Measurements from ENCODE around the gene IL27RA. TPM values are rescaled to one million over a fixed set of nuclear protein-coding genes. Genes with fewer than 3 reads are reported as not detected.
"Not testable (repeated sequence)": the region's sequence is repeated elsewhere in the genome, so short reads cannot be mapped to it uniquely, and the experiment has no call there.

IL27RA gene
- total and polyA plus RNA-seq, 8 donors, result 1.1 to 11.1 (median 2.5) TPM; not detected in 2

DNA sequence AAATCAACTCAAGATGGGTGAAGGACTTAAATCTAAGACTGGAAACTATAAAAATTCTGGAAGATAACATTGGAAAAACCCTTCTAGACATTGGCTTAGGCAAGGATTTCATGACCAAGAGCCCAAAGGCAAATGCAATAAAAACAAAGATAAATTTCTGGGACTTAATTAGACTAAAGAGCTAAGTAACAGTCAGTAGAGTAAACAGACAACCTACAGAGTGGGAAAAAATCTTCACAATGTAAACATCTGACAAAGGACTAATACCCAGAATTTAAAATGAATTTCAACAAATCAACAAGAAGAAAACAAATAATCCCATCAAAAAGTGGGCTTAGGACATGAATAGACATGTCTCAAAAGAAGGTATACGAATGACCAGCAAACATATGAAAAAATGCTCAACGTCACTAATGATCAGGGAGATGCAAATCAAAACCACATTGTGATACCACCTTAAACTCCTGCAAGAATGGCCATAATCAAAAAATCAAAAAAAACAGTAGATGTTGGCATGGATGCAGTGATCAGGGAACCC, 19.1 kb upstream of the IL27RA start:
- H3K4me3 ChIP-seq, result no peak overlapping the region
- H3K27ac ChIP-seq, result no peak overlapping the region
- no peak for DNase-seq
- H3K27me3 ChIP-seq, result no peaks in the 10 kb centered on the region
- no peak for TF ChIP-seq POLR2A (IDR thresholded peaks at IDR 0.05)
- no peak for TF ChIP-seq CTCF (IDR thresholded peaks at IDR 0.05)
- no peak for TF ChIP-seq EP300 (IDR thresholded peaks at IDR 0.05)
- no peak for TF ChIP-seq POLR2AphosphoS5 (IDR thresholded peaks at IDR 0.05)
- WGBS, 5 donors, result 55 to 88% (median 75%) methylated on average over 2 of the region's 2 CpGs
- peaks cover 0 to 10% (median 3%) of the 10 kb centered on the region in 4 donors for H3K4me1 ChIP-seq
- H3K36me3 ChIP-seq, result no peaks in the 10 kb centered on the region
- H3K9me3 ChIP-seq, result no peaks in the 10 kb centered on the region
- intact Hi-C loops (cut with DNase I; ENCODE audit: low total_unique reads), result no loop called here

- Histone ChIP-seq H3K36me3 (no peaks in the 10 kb centered on the region), H3K9me3 (no peaks in the 10 kb centered on the region), H3K4me1 (peaks cover 0 to 10% (median 3%) of the 10 kb centered on the region in 4 donors), H3K27ac (peak overlapping the region in 1 of 5 donors; percentile 49), H3K27me3 (no peaks in the 10 kb centered on the region), H3K4me3 (no peak overlapping the region)
- peak in 1 of 2 donors; percentile 83 for DNase-seq
- TF ChIP-seq POLR2A (IDR thresholded peaks at IDR 0.05) (no peak), POLR2AphosphoS5 (IDR thresholded peaks at IDR 0.05) (no peak), EP300 (IDR thresholded peaks at IDR 0.05) (no peak), CTCF (IDR thresholded peaks at IDR 0.05) (no peak)
- WGBS, 5 donors, result 31 to 50% (median 36%) methylated on average over 8 of the region's 8 CpGs
- intact Hi-C loops (cut with DNase I; ENCODE audit: low total_unique reads), result no loop called here
Observed at GRCh38 chr19:14015524-14016035, 16.0 kb upstream of the IL27RA start.

DNA sequence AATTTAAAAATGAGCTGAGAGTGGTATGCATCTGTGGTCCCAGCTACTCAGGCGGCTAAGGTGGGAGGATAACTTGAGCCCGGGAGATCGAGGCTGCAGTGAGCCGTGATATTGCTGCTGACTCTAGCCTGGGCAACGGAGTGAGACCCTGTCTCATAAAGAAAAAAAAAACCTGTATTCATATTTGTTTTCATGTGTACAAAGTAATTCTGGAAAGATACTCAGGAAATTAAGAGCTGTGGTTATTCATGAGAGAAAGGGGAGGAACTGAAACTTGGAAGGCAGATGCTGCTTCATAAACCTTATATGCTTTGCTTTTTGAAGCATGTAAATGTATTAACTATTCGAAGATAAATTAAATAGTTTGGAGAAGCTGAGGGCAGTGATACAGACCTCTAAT, 12.5 kb upstream of the IL27RA start:
- Histone ChIP-seq H3K27me3 (no peaks in the 10 kb centered on the region), H3K4me1 (peaks cover 0 to 20% (median 7%) of the 10 kb centered on the region in 4 donors), H3K4me3 (no peak overlapping the region), H3K27ac (no peak overlapping the region), H3K9me3 (no peaks in the 10 kb centered on the region), H3K36me3 (no peaks in the 10 kb centered on the region)
- intact Hi-C loops (cut with DNase I; ENCODE audit: low total_unique reads), result no loop called here
- 77 to 93% (median 81%) methylated on average over 6 of the region's 6 CpGs for WGBS, 5 donors
- TF ChIP-seq POLR2AphosphoS5 (IDR thresholded peaks at IDR 0.05) (no peak), POLR2A (IDR thresholded peaks at IDR 0.05) (no peak), EP300 (IDR thresholded peaks at IDR 0.05) (no peak), CTCF (IDR thresholded peaks at IDR 0.05) (no peak)
- DNase-seq, result no peak

GRCh38 chr19:14019739-14020138, 11.8 kb upstream of the IL27RA start:
- WGBS, 5 donors, result 88 to 95% (median 94%) methylated on average over 3 of the region's 3 CpGs

DNA sequence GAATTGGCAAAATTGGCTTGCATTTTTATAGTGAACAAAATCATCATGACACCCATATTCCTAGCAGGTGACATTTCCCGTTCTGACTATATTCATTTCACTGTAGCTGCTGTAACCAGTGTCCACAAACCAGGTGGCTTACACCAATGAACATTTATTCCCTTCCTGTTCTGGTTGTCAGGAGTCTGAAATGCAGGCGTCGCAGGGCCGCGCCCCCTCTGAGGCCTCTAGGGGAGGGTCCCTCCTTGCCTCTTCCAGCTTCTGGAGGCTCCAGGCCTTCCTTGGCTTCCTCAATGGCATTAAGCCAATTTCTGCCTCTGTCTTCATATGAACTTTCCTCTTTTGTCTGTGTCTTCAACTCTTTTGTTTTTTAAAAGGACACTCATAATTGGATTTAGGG, 10.1 kb upstream of the IL27RA start:
- intact Hi-C loops (cut with DNase I; ENCODE audit: low total_unique reads), result no loop called here
- peaks cover 0 to 10% (median 3%) of the 10 kb centered on the region in 4 donors for H3K4me1 ChIP-seq
- DNase-seq, result peak in 1 of 2 donors; percentile 69
- WGBS, 5 donors, result 52 to 86% (median 63%) methylated on average over 5 of the region's 5 CpGs
- H3K27me3 ChIP-seq, result peaks cover 0 to 2% (median 0%) of the 10 kb centered on the region in 3 donors
- no peak overlapping the region for H3K27ac ChIP-seq
- TF ChIP-seq CTCF (IDR thresholded peaks at IDR 0.05), result no peak
- no peak for TF ChIP-seq POLR2AphosphoS5 (IDR thresholded peaks at IDR 0.05)
- H3K9me3 ChIP-seq, result no peaks in the 10 kb centered on the region
- H3K4me3 ChIP-seq, result no peak overlapping the region
- no peaks in the 10 kb centered on the region for H3K36me3 ChIP-seq

More at GRCh38 chr19:14019739-14020138, 11.8 kb upstream of the IL27RA start:
- H3K4me3 ChIP-seq; H3K9me3 ChIP-seq; H3K27ac ChIP-seq; DNase-seq; intact Hi-C loops (cut with DNase I; ENCODE audit: low total_unique reads); H3K36me3 ChIP-seq; H3K27me3 ChIP-seq: not testable (repeated sequence)
- H3K4me1 ChIP-seq, result peaks cover 0 to 20% (median 7%) of the 10 kb centered on the region in 4 donors

Data from stomach (tissue), 9 donors.